KMS-11 (cell line): ENCODE measurements around the gene LRCH4.

Experiments
- H2AFZ ChIP-seq: fragments of 200-600 bp; sonication (generic); 2 replicates; pipeline ENCODE4 v1.6.1; 2016; ENCODE audit warnings: antibody characterized with exemption, mixed run types, low read depth
- H3K27ac ChIP-seq: fragments of 200-600 bp; sonication (generic); 2 replicates; pipeline ENCODE4 v1.6.1; 2016; ENCODE audit warnings: mild to moderate bottlenecking, mixed run types
- H3K27me3 ChIP-seq: fragments of 200-600 bp; sonication (generic); 2 replicates; pipeline ENCODE4 v1.6.1; 2017; ENCODE audit warnings: mild to moderate bottlenecking, low read depth, mixed run types, moderate library complexity; ENCODE audit not compliant: insufficient read depth
- H3K36me3 ChIP-seq: fragments of 200-600 bp; sonication (generic); 2 replicates; pipeline ENCODE4 v1.6.1; 2017; ENCODE audit warnings: mild to moderate bottlenecking, mixed run types; ENCODE audit not compliant: insufficient read depth
- H3K4me1 ChIP-seq: fragments of 200-600 bp; sonication (generic); 2 replicates; pipeline ENCODE4 v1.6.1; 2016; ENCODE audit warnings: mild to moderate bottlenecking, low read depth, mixed run types; ENCODE audit not compliant: poor library complexity, severe bottlenecking
- H3K4me2 ChIP-seq: fragments of 200-600 bp; sonication (generic); 2 replicates; pipeline ENCODE4 v1.7.0; 2016; ENCODE audit warnings: mild to moderate bottlenecking, mixed run types
- H3K4me3 ChIP-seq: fragments of 200-600 bp; sonication (generic); IDR thresholded peaks from 2 replicates; pipeline ENCODE4 v1.6.1; 2017; ENCODE audit warnings: low read depth, low read length, mixed read lengths; ENCODE audit not compliant: insufficient read depth
- H3K79me2 ChIP-seq: fragments of 200-600 bp; sonication (generic); 2 replicates; pipeline ENCODE4 v1.6.1; 2016; ENCODE audit warnings: low read depth, mixed run types; ENCODE audit not compliant: insufficient read depth
- H3K9ac ChIP-seq: fragments of 200-600 bp; sonication (generic); 2 replicates; pipeline ENCODE4 v1.6.1; 2016; ENCODE audit warnings: mild to moderate bottlenecking, mixed run types
- H4K20me1 ChIP-seq: fragments of 200-600 bp; sonication (generic); 2 replicates; pipeline ENCODE4 v1.6.1; 2016; ENCODE audit warnings: mild to moderate bottlenecking, mixed run types; ENCODE audit not compliant: insufficient read depth
- TF ChIP-seq, protein P1 (sequence below): fragments of 200-600 bp; sonication (generic); conservative IDR thresholded peaks from 2 replicates; pipeline ENCODE4 v1.6.1; 2017; ENCODE audit warnings: low read depth, mild to moderate bottlenecking, antibody characterized with exemption, low read length, moderate library complexity, mixed read lengths

The LRCH4 gene

DNA sequence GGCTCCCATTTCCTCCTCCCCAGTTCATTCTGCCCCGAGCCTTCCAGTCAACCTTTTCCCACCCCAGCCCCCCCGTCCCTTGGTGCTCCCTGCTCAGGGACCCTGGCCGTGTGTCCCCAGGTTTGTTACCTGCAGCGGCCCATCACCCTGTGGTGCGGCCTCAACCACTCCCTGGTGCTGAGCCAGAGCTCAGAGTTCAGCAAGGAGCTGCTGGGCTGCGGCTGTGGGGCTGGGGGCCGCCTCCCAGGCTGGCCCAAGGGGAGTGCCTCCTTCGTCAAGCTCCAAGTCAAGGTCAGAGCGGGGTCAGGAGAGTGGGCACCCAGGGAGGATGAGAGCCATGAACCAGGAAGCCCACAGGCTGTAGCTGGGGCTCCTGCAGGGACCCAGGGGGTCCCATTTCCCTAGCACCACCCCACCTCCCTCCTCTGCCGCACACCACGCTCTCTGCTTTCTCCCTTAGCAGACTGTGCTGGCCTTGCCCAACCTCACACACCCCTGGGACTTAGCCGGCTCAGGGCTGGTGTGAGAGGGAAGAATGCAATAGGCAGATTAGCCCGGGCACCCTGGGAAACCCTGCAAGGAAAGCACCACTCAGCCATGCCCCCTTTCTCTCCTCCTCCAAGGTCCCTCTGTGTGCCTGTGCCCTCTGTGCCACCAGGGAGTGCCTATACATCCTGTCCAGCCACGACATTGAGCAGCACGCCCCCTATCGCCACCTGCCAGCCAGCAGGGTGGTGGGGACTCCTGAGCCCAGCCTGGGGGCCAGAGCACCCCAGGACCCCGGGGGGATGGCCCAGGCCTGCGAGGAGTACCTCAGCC, 14.2 kb upstream of the LRCH4 start:
- no peak overlapping the region for H3K4me2 ChIP-seq
- TF ChIP-seq, protein P1, sequence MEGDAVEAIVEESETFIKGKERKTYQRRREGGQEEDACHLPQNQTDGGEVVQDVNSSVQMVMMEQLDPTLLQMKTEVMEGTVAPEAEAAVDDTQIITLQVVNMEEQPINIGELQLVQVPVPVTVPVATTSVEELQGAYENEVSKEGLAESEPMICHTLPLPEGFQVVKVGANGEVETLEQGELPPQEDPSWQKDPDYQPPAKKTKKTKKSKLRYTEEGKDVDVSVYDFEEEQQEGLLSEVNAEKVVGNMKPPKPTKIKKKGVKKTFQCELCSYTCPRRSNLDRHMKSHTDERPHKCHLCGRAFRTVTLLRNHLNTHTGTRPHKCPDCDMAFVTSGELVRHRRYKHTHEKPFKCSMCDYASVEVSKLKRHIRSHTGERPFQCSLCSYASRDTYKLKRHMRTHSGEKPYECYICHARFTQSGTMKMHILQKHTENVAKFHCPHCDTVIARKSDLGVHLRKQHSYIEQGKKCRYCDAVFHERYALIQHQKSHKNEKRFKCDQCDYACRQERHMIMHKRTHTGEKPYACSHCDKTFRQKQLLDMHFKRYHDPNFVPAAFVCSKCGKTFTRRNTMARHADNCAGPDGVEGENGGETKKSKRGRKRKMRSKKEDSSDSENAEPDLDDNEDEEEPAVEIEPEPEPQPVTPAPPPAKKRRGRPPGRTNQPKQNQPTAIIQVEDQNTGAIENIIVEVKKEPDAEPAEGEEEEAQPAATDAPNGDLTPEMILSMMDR, result peak; percentile 47

DNA sequence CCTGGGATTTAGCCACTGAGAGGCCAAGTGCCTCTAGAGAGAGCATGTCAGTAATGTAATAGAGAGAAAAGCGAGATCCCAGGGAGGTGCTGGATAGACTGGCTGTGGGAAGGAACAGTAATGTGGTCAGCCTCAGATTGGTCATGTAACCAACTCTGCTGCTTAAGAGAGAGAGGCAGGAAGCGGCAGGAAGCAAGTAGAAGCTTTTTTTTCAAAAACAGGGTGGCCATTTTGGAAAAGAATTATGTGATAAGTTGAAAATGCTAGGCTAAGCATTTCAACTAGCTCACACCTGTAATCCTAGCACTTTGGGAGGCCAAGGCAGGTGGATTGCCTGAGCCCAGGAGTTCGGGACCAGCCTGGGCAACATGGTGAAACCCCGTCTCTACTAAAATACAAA, 12.5 kb upstream of the LRCH4 start:
- H3K79me2 ChIP-seq, result no peaks in the 10 kb centered on the region
- TF ChIP-seq, protein P1, result no peak
- H3K4me1 ChIP-seq, result no peaks in the 10 kb centered on the region

More for the DNA sequence above, 14.2 kb upstream of the LRCH4 start:
- Histone ChIP-seq H3K27ac (no peak overlapping the region), H3K9ac (no peak overlapping the region), H3K4me3 (no peak overlapping the region), H4K20me1 (no peaks in the 10 kb centered on the region), H3K27me3 (peaks cover 30% of the 10 kb centered on the region; the same call in 1 of the 2 replicates), H2AFZ (no peak overlapping the region), H3K36me3 (no peaks in the 10 kb centered on the region), H3K4me1 (peaks cover 9% of the 10 kb centered on the region), H3K79me2 (no peaks in the 10 kb centered on the region)

DNA sequence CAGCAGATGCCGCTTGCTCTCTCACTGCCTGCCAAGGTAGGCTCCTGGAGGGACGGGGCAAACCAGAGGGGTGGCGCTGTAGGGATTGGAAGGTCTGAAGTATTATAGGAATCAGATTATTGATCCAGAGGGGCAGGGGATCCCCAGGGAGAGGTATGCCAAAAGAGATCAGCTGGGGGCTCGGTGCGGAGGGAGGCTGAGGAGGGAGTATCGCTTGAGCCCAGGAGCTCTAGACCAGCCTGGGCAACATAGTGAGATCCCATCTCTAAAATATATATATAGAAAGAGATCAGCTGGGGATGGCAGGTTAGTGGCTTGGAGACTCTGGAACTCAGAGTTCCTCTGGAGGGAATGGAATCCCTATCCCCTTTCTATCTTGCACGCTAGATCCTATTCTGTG, 9.3 kb upstream of the LRCH4 start:
- Histone ChIP-seq H2AFZ (no peak overlapping the region), H4K20me1 (no peaks in the 10 kb centered on the region), H3K4me2 (no peak overlapping the region), H3K36me3 (no peaks in the 10 kb centered on the region), H3K4me1 (no peaks in the 10 kb centered on the region), H3K79me2 (no peaks in the 10 kb centered on the region), H3K27ac (no peak overlapping the region), H3K4me3 (no peak overlapping the region), H3K9ac (no peak overlapping the region), H3K27me3 (peaks cover 72% of the 10 kb centered on the region; the same call in 1 of the 2 replicates)
- TF ChIP-seq, protein P1, result no peak

More for the DNA sequence above, 12.5 kb upstream of the LRCH4 start:
- Histone ChIP-seq H3K9ac (no peak overlapping the region), H2AFZ (no peak overlapping the region), H3K36me3 (no peaks in the 10 kb centered on the region), H3K4me3 (no peak overlapping the region), H4K20me1 (no peaks in the 10 kb centered on the region), H3K27ac (no peak overlapping the region), H3K4me2 (no peak overlapping the region), H3K27me3 (peaks cover 47% of the 10 kb centered on the region; the same call in 1 of the 2 replicates)

DNA sequence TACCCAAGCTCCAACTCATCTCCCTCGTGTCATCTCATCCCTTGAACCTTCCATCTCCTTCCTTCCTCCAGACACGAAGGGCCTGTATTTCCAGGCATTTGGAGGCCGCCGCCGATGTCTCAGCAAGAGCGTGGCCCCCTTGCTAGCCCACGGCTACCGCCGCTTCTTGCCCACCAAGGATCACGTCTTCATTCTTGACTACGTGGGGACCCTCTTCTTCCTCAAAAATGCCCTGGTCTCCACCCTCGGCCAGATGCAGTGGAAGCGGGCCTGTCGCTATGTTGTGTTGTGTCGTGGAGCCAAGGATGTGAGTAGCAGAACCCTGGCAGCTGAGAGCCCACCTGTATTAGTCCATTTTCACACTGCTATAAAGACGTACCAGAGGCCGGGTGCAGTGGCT, 5.7 kb upstream of the LRCH4 start:
- TF ChIP-seq, protein P1, result no peak
- Histone ChIP-seq H3K36me3 (no peaks in the 10 kb centered on the region), H2AFZ (no peak overlapping the region), H3K27ac (no peak overlapping the region), H3K4me2 (no peak overlapping the region), H3K4me1 (no peaks in the 10 kb centered on the region), H3K27me3 (peaks cover 79% of the 10 kb centered on the region), H3K79me2 (no peaks in the 10 kb centered on the region), H4K20me1 (no peaks in the 10 kb centered on the region), H3K9ac (no peak overlapping the region), H3K4me3 (no peak overlapping the region)
